ENCODE measurements around the gene COPA.

The COPA gene

DNA sequence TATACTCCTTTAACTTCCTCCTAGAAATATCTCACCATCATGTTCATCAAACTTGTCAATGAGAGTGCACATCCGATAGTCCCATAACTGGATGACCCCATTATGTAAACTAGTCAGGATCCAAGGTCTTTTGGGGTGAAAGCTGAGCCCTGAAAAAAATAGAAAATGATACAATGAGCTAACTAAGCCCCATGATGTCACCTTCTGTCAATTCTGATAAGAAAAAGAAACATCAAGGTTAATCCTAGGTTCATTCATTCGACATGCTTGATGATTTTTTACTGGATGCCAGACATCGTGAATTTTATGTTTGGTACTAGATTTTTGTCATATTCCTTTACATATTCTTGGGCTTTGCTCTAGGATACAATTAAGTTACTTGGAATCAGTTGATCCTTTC, 2.9 kb downstream of the COPA start:
- H3K27ac ChIP-seq = no peak overlapping the region
- TF ChIP-seq ZFX (IDR thresholded peaks at IDR 0.05) = no peak
- TF ChIP-seq, protein P1, sequence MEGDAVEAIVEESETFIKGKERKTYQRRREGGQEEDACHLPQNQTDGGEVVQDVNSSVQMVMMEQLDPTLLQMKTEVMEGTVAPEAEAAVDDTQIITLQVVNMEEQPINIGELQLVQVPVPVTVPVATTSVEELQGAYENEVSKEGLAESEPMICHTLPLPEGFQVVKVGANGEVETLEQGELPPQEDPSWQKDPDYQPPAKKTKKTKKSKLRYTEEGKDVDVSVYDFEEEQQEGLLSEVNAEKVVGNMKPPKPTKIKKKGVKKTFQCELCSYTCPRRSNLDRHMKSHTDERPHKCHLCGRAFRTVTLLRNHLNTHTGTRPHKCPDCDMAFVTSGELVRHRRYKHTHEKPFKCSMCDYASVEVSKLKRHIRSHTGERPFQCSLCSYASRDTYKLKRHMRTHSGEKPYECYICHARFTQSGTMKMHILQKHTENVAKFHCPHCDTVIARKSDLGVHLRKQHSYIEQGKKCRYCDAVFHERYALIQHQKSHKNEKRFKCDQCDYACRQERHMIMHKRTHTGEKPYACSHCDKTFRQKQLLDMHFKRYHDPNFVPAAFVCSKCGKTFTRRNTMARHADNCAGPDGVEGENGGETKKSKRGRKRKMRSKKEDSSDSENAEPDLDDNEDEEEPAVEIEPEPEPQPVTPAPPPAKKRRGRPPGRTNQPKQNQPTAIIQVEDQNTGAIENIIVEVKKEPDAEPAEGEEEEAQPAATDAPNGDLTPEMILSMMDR (conservative IDR thresholded peaks at IDR 0.05) = no peak

GRCh38 chr1:160338580-160338979, 4.5 kb downstream of the COPA start:
- H3K27ac ChIP-seq = no peak overlapping the region
- TF ChIP-seq, protein P1 (conservative IDR thresholded peaks at IDR 0.05) = no peak
- TF ChIP-seq ZFX (IDR thresholded peaks at IDR 0.05) = no peak

GRCh38 chr1:160332516-160332915, 10.5 kb downstream of the COPA start:
- TF ChIP-seq, protein P1 (conservative IDR thresholded peaks at IDR 0.05) = no peak
- no peak for TF ChIP-seq ZFX (IDR thresholded peaks at IDR 0.05)
- no peak overlapping the region for H3K27ac ChIP-seq

- TF ChIP-seq, protein P1 (conservative IDR thresholded peaks at IDR 0.05) = no peak
- TF ChIP-seq ZFX (IDR thresholded peaks at IDR 0.05) = no peak
Measured at GRCh38 chr1:160330119-160330518, 12.9 kb downstream of the COPA start.

DNA sequence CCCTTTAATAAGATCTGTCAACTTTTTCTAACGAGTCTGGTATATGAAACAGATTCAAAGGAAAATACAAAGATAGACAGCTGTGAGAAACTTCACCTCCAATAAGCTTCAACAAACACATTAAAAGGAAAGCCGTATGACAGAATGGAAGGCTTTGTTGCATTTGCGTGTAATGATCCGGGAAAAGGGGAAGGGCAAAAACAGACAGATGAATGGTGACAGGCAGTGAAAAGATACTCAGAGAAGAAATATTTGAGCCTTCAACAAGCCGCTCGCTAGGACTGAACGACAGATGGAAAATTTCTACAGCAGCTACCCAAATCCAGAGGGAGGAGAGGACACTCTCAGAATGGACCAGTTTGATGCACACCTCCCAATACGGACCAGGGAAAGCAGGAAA, 14.9 kb downstream of the COPA start:
- H3K27ac ChIP-seq = no peak overlapping the region
- TF ChIP-seq ZFX (IDR thresholded peaks at IDR 0.05) = no peak
- TF ChIP-seq, protein P1 (conservative IDR thresholded peaks at IDR 0.05) = no peak

More at GRCh38 chr1:160330119-160330518, 12.9 kb downstream of the COPA start:
- no peak overlapping the region for H3K27ac ChIP-seq

DNA sequence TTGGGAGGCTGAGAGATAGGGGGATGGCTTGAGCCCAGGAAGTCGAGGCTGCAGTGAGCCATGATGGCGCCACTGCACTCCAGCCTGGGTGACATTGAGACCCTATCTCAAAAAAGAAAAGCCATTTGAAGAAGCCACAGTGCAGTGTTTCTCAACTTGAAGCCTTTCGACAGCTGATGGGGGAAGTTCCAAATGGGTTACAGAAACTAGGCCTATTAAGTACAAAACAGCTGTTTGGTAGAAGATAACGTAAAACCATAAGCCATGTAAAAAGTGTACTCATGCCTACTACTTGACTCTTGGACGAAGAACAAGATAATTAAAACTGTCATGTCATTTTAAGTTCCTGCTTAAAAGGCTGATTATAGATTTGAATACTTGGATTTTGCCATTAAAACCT, 16.6 kb downstream of the COPA start:
- TF ChIP-seq, protein P1 (conservative IDR thresholded peaks at IDR 0.05) = no peak
- TF ChIP-seq ZFX (IDR thresholded peaks at IDR 0.05) = no peak

GRCh38 chr1:160325252-160325651, 17.8 kb downstream of the COPA start:
- H3K27ac ChIP-seq = no peak overlapping the region
- TF ChIP-seq ZFX (IDR thresholded peaks at IDR 0.05) = no peak
- TF ChIP-seq, protein P1 (conservative IDR thresholded peaks at IDR 0.05) = no peak

More for the DNA sequence above, 16.6 kb downstream of the COPA start:
- no peak overlapping the region for H3K27ac ChIP-seq

All from C4-2B (cell line).